NCI-H345 treated with DMSO at 0.1 percent for 48 hours (cell line): Measurements from ENCODE around the gene CES3.
"Not testable (repeated sequence)": the region's sequence is repeated elsewhere in the genome, so short reads cannot be mapped to it uniquely, and the experiment has no call there.

Experiments
- DNase-seq: peaks from one replicate; lab custom pipeline; 2025; ENCODE audit not compliant: unreplicated experiment; lab: John Stamatoyannopoulos, UW

CES3 gene

GRCh38 chr16:66944971-66945370, 16.1 kb upstream of the CES3 start:
- not testable (repeated sequence) for DNase-seq

- DNase-seq = no peak
These were observed 15.1 kb upstream of the CES3 start for GRCh38 chr16:66945939-66946338.

GRCh38 chr16:66946541-66946940, 14.5 kb upstream of the CES3 start:
- no peak for DNase-seq

GRCh38 chr16:66946974-66947301, 14.1 kb upstream of the CES3 start:
- DNase-seq = no peak

- peak; percentile 53 for DNase-seq
These were observed 13.6 kb upstream of the CES3 start for GRCh38 chr16:66947302-66948065.

- DNase-seq = no peak
These were observed 12.8 kb upstream of the CES3 start for GRCh38 chr16:66948134-66948836.

GRCh38 chr16:66948837-66949225, 12.2 kb upstream of the CES3 start:
- no peak for DNase-seq

- DNase-seq = no peak
These were observed 11.6 kb upstream of the CES3 start for GRCh38 chr16:66949472-66949871.

- no peak for DNase-seq
These were observed 10.6 kb upstream of the CES3 start for GRCh38 chr16:66950437-66950836.

GRCh38 chr16:66950971-66951790, 9.9 kb upstream of the CES3 start:
- DNase-seq = no peak

GRCh38 chr16:66952430-66953110, 8.5 kb upstream of the CES3 start:
- no peak for DNase-seq

- DNase-seq = no peak
These were observed 7.5 kb upstream of the CES3 start for GRCh38 chr16:66953462-66954096.

GRCh38 chr16:66954097-66954659, 6.9 kb upstream of the CES3 start:
- peak; percentile 13 for DNase-seq

- DNase-seq = not testable (repeated sequence)
These were observed 5.5 kb upstream of the CES3 start for GRCh38 chr16:66955363-66956153.

GRCh38 chr16:66956154-66956457, 5.0 kb upstream of the CES3 start:
- not testable (repeated sequence) for DNase-seq

- no peak for DNase-seq
These were observed 2.0 kb upstream of the CES3 start for GRCh38 chr16:66958857-66959703.

GRCh38 chr16:66959704-66960161, 1.3 kb upstream of the CES3 start:
- no peak for DNase-seq

GRCh38 chr16:66960270-66960669, 796 bp upstream of the CES3 start:
- no peak for DNase-seq

GRCh38 chr16:66961914-66962313, 848 bp downstream of the CES3 start:
- DNase-seq = no peak
